ENCODE data around the gene NUCB2.
A peak's percentile ranks its signal among the peaks of the same experiment; 100 is the strongest.
"Not testable (repeated sequence)": the region's sequence is repeated elsewhere in the genome, so short reads cannot be mapped to it uniquely, and the experiment has no call there.

The NUCB2 gene

DNA sequence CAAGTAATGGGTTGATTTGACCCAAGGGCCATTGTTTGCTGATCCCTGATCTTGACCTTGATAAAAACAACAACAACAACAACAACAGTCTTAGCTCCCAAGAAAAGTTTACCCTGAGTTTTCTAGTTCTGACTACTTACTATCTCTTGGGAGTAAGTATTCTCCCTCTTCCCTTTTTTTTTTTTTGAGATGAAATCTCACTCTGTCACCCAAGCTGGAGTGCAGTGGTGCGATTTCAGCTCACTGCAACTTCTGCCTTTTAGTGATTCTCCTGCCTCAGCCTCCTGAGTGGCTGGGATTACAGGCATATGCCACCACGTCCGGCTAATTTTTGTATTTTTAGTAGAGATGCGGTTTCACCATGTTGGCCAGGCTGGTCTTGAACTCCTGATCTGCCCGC is 8.0 kb upstream of the NUCB2 start:
- not testable (repeated sequence) for DNase-seq (ENCODE audit: low read depth in 2 of 3, low spot score in 1 of 3)

GRCh38 chr11:17268902-17269301 is 7.6 kb upstream of the NUCB2 start:
- no peak for DNase-seq (ENCODE audit: low read depth in 2 of 3, low spot score in 1 of 3)

GRCh38 chr11:17272801-17273200 is 3.7 kb upstream of the NUCB2 start:
- no peak for DNase-seq (ENCODE audit: low read depth in 2 of 3, low spot score in 1 of 3)

- no peak for DNase-seq (ENCODE audit: low read depth in 2 of 3, low spot score in 1 of 3)
Observed at GRCh38 chr11:17273211-17273610, 3.3 kb upstream of the NUCB2 start.

DNA sequence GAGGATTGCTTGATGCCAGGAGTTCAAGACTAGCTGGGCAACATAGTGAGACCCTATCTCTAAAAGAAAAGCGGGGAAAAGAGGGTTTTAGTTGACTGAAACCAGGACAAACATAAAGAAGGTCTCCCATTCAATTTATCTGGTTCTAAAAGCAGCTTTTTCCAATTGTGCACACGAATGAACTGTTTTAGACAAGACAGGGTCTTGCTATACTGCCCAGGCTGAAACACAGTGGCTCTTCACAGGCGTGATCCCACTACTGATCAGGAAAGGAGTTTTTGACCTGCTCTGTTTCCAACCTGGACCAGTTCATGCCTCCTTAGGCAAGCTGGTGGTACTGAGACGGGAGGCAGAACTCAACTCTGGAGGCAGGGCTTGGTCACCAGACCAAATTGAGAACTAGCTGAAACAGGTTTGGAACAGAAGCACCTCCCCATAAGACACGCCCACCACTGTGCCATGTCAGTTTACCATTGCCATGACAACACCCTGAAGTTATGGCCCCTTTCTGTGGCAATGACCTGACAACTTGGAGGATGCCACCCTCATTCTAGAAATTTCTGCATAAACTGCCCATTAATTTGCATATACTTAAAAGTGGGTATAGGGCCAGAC is 2.8 kb upstream of the NUCB2 start:
- DNase-seq (ENCODE audit: low read depth in 2 of 3, low spot score in 1 of 3): no peak

DNA sequence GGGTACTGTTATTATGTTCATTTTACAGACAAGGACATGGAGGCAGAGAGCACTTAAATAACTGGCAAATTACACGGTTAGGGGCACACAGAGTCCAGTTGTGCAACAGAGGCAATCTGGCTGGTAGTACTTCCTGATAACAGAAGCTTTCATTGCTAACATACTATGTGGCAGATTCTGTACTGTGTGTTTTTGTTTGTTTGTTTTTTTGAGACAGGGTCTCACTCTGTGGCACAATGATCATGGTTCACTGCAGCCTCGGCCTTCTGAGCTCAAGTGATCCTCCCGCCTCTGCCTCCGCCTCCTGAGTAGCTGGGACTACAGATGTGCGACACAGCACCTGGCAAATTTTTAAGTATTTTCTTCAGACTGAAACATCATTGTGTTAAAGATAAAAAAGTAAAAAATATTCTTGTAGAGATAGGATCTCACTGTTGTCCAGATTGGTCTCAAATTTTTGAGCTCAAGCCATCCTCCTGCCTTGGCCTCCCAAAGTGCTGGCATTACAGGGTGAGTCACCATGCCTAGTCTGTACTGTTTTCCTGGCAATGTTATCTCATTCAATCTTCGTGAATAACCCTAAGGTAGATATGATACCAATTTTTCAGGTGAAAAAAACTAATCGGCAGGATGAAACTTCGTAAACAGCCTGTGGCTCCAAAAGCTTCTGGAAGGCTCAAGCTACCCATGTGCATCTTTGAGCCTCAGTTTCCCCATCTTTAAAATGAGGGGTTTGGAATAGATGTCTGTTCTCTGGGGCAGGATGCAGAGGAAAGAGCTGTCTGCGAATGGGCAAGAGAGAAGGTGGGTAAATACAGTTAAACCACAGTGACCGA is 921 bp upstream of the NUCB2 start:
- DNase-seq (ENCODE audit: low read depth in 2 of 3, low spot score in 1 of 3): no peak

- DNase-seq (ENCODE audit: low read depth in 2 of 3, low spot score in 1 of 3): no peak
Observed at GRCh38 chr11:17277024-17277584, 565 bp downstream of the NUCB2 start.

- DNase-seq (ENCODE audit: low read depth in 2 of 3, low spot score in 1 of 3): no peak
Observed at GRCh38 chr11:17280494-17281127, 4.1 kb downstream of the NUCB2 start.

GRCh38 chr11:17286332-17286731 is 9.8 kb downstream of the NUCB2 start:
- no peak for DNase-seq (ENCODE audit: low read depth in 2 of 3, low spot score in 1 of 3)

- DNase-seq (ENCODE audit: low read depth in 2 of 3, low spot score in 1 of 3): no peak
Observed at GRCh38 chr11:17287058-17287457, 10.5 kb downstream of the NUCB2 start.

GRCh38 chr11:17291710-17292109 is 15.2 kb downstream of the NUCB2 start:
- no peak for DNase-seq (ENCODE audit: low read depth in 2 of 3, low spot score in 1 of 3)

DNA sequence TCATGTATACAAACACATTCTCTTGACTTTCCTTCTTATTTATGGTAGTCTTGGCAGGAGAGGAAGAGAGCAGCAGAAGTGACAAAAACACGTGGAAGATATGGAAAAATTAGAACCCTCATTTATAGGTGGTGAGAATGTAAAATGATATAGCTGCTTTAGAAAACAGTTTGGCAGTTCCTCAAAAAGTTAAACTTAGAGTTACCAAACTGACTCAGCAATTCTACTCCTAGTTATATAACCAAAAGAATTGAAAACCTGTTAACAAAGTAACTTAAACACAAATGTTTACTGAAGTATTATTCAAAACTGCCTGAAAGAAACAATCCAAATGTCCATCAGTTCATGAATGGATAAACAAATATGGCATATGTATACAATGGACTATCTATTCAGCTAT is 16.8 kb downstream of the NUCB2 start:
- no peak for DNase-seq (ENCODE audit: low read depth in 2 of 3, low spot score in 1 of 3)

- DNase-seq (ENCODE audit: low read depth in 2 of 3, low spot score in 1 of 3): no peak
Observed at GRCh38 chr11:17294033-17294432, 17.5 kb downstream of the NUCB2 start.

DNA sequence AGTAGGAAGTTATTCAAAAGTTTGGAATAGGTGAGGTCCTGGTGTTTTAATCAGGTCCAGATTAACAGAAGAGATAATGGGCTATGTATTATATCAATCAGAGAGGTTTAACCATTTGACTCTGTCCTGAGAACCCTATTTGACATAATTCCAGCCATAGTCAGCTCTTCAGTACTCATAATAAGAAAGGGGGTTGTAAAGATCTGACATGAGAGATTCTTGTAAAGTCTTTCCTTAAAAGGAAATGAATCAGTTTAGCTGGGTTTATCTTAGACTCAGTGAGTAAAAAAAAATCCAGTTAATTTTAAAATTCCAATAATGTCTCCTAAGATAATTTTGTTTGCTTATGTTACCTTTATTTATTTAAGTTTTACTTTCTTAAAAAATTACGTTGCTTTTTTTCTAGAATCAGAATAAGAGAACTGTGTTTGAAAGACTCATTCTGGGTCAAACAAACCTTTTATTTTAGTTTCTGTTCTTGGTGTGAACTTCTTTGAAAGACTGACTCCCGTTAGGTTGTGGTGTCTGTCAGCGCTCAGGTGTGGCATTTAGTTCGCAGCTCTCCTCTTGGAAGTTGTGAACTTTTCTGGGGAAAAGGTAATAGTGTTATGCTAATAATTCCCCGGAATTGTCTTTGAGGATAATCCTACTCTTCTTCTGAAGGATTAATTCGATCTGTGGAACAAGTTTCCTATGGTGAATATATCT is 20.5 kb downstream of the NUCB2 start:
- DNase-seq (ENCODE audit: low read depth in 2 of 3, low spot score in 1 of 3): no peak

DNA sequence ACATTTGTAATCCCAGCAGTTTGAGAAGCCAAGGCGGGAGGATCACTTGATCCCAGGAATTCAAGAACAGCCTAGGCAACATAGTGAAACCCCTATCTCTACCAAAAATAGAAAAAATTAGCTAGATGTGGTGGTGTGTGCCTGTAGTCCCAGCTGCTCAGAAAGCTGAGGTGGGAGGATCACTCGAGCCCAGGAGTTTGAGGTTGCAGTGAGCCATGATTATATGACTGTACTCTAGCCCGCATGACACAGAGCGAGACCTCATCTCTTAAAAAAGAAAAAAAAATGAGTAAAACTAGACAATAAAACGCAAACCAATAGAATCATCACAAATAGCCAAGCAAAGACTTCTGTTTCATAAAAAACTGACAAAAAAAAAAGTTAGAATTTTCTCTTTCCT is 21.8 kb downstream of the NUCB2 start:
- peak in 2 of 3 donors; percentile 48 to 68 for DNase-seq (ENCODE audit: low read depth in 2 of 3, low spot score in 1 of 3)

DNA sequence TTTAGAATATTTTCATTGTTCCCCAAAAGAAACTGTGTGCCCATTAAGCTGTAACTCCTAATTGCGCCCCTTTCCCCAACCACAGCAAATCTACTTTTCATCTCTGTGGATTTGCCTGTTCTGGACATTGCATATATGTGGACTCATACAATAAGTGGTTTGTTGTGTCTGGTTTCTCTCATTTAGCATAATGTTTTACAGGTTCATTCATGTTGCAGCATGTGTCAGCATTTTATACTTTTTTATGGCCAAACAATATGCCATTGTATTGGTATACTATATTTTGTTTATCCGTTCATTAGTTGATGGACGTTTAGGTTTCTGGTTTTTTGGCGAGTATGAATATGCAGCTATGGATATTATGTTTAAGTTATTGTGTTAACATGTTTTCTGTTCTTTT is 23.8 kb downstream of the NUCB2 start:
- DNase-seq (ENCODE audit: low read depth in 2 of 3, low spot score in 1 of 3): no peak

GRCh38 chr11:17313349-17314231 is 37.1 kb downstream of the NUCB2 start:
- DNase-seq (ENCODE audit: low read depth in 2 of 3, low spot score in 1 of 3): no peak

DNA sequence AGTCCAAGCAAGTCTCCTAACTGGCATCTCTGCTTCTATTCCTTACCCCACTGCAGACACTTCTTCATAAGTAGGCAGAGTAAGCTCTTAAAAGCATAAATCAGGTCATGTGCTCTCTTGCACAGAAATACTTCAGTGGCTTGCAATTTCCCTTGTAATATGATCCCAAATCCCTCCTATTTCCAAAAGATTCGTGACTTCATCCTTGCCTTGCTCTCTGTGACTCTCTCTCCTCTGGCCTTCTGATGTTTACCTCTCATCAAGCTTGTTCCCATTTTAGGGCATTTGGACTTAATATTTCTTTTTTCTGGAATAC is 37.7 kb downstream of the NUCB2 start:
- DNase-seq (ENCODE audit: low read depth in 2 of 3, low spot score in 1 of 3): no peak

- DNase-seq (ENCODE audit: low read depth in 2 of 3, low spot score in 1 of 3): no peak
Observed at GRCh38 chr11:17314904-17315426, 38.4 kb downstream of the NUCB2 start.

GRCh38 chr11:17328871-17329494 is 52.4 kb downstream of the NUCB2 start:
- DNase-seq (ENCODE audit: low read depth in 2 of 3, low spot score in 1 of 3): no peak

All from stimulated activated CD4-positive, alpha-beta T cell treated with anti-CD3 and anti-CD28 coated beads, Interleukin-12 subunit alpha, Interleukin-12 subunit beta, amount 100 ng/mL, for 48 hours (primary cell).